Fibroblast of lung (primary cell): Measurements from ENCODE around the gene RASSF7. TPM values are rescaled to one million over a fixed set of nuclear protein-coding genes. Genes with fewer than 3 reads are reported as not detected.

ENCODE experiments used
- DNase-seq, 2 donors: peaks; one replicate each; pipeline versions ENCODE4 v3.0.0 to v3.0.0-alpha.2; 2010; ENCODE audit warnings: low read depth in 2 of 2
- H2AFZ ChIP-seq: 2 replicates; pipeline ENCODE4 v1.5.1; 2012; ENCODE audit warnings: low read length, control low read depth, inconsistent platforms
- H3K27ac ChIP-seq: 2 replicates; pipeline ENCODE4 v1.5.1; 2011; ENCODE audit warnings: low read length, control low read depth; ENCODE audit not compliant: insufficient read depth
- H3K27me3 ChIP-seq: 2 replicates; pipeline ENCODE4 v1.5.1; 2011; ENCODE audit warnings: mild to moderate bottlenecking, low read length; ENCODE audit not compliant: control insufficient read depth, insufficient read depth
- H3K36me3 ChIP-seq: 2 replicates; pipeline ENCODE4 v1.5.1; 2011; ENCODE audit warnings: low read length; ENCODE audit not compliant: control insufficient read depth, insufficient read depth
- H3K4me1 ChIP-seq: 2 replicates; pipeline ENCODE4 v1.5.1; 2011; ENCODE audit warnings: low read length; ENCODE audit not compliant: control insufficient read depth, insufficient read depth; ENCODE audit errors: extremely low read depth
- H3K4me2 ChIP-seq: 2 replicates; pipeline ENCODE4 v1.5.1; 2011; ENCODE audit warnings: low read length, control low read depth; ENCODE audit not compliant: insufficient read depth; ENCODE audit errors: extremely low read depth
- H3K4me3 ChIP-seq, 4 experiments: fragments of 200-600 bp in 1 of 4; sonication (generic) in 1 of 4; replicated peaks in 1 of 4; 2 replicates each; pipeline ENCODE4 v1.5.1; 2011 to 2016; ENCODE audit warnings: low read length in 4 of 4, low read depth in 3 of 4, mild to moderate bottlenecking in 3 of 4, control low read depth in 2 of 4, inconsistent platforms in 1 of 4, mixed read lengths in 1 of 4; ENCODE audit not compliant: insufficient read depth in 1 of 4; ENCODE audit errors: control extremely low read depth in 1 of 4
- H3K79me2 ChIP-seq: 2 replicates; pipeline ENCODE4 v1.5.1; 2012; ENCODE audit warnings: mild to moderate bottlenecking, low read length, inconsistent platforms; ENCODE audit not compliant: control insufficient read depth, insufficient read depth
- H3K9ac ChIP-seq: 2 replicates; pipeline ENCODE4 v1.5.1; 2011; ENCODE audit warnings: mild to moderate bottlenecking, low read length, control low read depth; ENCODE audit not compliant: insufficient read depth
- H3K9me3 ChIP-seq: 2 replicates; pipeline ENCODE4 v1.5.1; 2012; ENCODE audit warnings: low read depth, low read length; ENCODE audit not compliant: control insufficient read depth, insufficient read depth
- H4K20me1 ChIP-seq: 2 replicates; pipeline ENCODE4 v1.5.1; 2011; ENCODE audit warnings: low read length; ENCODE audit not compliant: control insufficient read depth, insufficient read depth; ENCODE audit errors: extremely low read depth
- EZH2 ChIP-seq: IDR thresholded peaks from 2 replicates; pipeline ENCODE4 v1.5.1; 2012; ENCODE audit warnings: low read length, control low read depth, mild to moderate bottlenecking; ENCODE audit errors: missing control alignments
- polyA plus RNA-seq, 2 donors: library from polyadenylated mRNA; depleted of rRNA in 1 of 2; stranded (reverse) in 1 of 2; unstranded in 1 of 2; fragments of >200 nt; gene quantifications; 2 replicates each; pipeline ENCODE4 v1.2.1, GENCODE V29; 2011 to 2012; ENCODE audit warnings: missing spikeins in 1 of 2
- total RNA-seq: library from RNA; depleted of rRNA; stranded (reverse); fragments of >200 nt; gene quantifications from 2 replicates; pipeline ENCODE4 v1.2.1, GENCODE V29; 2014
- TF ChIP-seq, protein P1 (sequence below), 2 donors: IDR thresholded peaks in 1 of 2; conservative IDR thresholded peaks in 1 of 2; 1 replicate in 1 of 2; 2 replicates in 1 of 2; pipeline ENCODE4 v1.5.1; 2011 to 2012; ENCODE audit warnings: low read length in 2 of 2, control low read depth in 1 of 2, inconsistent platforms in 1 of 2, low read depth in 1 of 2, mild to moderate bottlenecking in 1 of 2

Gene RASSF7
- total and polyA plus RNA-seq, 2 donors (not counting 1 experiment from before 2014, with no cell fraction given) = 1.6 to 2.8 TPM

DNA sequence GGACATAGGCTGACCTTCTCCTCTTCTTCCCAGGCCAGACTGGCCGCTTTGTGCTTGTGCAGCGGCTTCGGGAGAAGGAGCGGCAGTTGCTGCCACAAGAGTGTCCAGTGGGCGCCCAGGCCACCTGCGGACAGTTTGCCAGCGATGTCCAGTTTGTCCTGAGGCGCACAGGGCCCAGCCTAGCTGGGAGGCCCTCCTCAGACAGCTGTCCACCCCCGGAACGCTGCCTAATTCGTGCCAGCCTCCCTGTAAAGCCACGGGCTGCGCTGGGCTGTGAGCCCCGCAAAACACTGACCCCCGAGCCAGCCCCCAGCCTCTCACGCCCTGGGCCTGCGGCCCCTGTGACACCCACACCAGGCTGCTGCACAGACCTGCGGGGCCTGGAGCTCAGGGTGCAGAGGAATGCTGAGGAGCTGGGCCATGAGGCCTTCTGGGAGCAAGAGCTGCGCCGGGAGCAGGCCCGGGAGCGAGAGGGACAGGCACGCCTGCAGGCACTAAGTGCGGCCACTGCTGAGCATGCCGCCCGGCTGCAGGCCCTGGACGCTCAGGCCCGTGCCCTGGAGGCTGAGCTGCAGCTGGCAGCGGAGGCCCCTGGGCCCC lies 1.4 kb downstream of the RASSF7 start:
- TF ChIP-seq EZH2 = no peak
- TF ChIP-seq, protein P1, sequence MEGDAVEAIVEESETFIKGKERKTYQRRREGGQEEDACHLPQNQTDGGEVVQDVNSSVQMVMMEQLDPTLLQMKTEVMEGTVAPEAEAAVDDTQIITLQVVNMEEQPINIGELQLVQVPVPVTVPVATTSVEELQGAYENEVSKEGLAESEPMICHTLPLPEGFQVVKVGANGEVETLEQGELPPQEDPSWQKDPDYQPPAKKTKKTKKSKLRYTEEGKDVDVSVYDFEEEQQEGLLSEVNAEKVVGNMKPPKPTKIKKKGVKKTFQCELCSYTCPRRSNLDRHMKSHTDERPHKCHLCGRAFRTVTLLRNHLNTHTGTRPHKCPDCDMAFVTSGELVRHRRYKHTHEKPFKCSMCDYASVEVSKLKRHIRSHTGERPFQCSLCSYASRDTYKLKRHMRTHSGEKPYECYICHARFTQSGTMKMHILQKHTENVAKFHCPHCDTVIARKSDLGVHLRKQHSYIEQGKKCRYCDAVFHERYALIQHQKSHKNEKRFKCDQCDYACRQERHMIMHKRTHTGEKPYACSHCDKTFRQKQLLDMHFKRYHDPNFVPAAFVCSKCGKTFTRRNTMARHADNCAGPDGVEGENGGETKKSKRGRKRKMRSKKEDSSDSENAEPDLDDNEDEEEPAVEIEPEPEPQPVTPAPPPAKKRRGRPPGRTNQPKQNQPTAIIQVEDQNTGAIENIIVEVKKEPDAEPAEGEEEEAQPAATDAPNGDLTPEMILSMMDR (conservative IDR thresholded peaks at IDR 0.05 in 1 of 2, IDR thresholded peaks at IDR 0.05 in 1 of 2; ENCODE audit: low read depth in 1 of 2, low read length in 2 of 2) = no peak
- H3K4me1 ChIP-seq = peaks cover 4% of the 10 kb centered on the region
- H3K27ac ChIP-seq = no peak overlapping the region
- H3K4me3 ChIP-seq = no peak overlapping the region
- no peak for DNase-seq
- H3K79me2 ChIP-seq = peaks cover under 1% of the 10 kb centered on the region
- no peak overlapping the region for H3K9ac ChIP-seq
- no peaks in the 10 kb centered on the region for H3K36me3 ChIP-seq
- no peak overlapping the region for H2AFZ ChIP-seq
- no peaks in the 10 kb centered on the region for H3K9me3 ChIP-seq
- H3K4me2 ChIP-seq = no peak overlapping the region
- no peaks in the 10 kb centered on the region for H4K20me1 ChIP-seq
- peaks cover 7% of the 10 kb centered on the region for H3K27me3 ChIP-seq

DNA sequence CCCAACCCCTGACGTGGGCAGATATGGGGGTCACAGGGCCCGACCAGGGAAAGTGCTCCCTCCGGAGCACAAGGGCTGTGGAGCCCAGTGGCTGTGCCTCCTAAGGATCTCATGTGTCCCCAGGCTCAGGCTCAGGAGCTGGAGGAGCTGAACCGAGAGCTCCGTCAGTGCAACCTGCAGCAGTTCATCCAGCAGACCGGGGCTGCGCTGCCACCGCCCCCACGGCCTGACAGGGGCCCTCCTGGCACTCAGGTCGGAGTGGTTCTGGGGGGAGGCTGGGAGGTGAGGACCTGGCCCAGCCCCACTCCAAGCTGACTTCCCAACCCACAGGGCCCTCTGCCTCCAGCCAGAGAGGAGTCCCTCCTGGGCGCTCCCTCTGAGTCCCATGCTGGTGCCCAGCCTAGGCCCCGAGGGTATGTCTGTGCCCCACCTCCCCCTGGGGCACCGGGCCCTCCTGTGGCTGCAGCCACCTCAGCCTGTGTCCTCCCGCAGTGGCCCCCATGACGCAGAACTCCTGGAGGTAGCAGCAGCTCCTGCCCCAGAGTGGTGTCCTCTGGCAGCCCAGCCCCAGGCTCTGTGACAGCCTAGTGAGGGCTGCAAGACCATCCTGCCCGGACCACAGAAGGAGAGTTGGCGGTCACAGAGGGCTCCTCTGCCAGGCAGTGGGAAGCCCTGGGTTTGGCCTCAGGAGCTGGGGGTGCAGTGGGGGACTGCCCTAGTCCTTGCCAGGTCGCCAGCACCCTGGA lies 2.5 kb downstream of the RASSF7 start:
- Histone ChIP-seq H2AFZ (no peak overlapping the region), H3K9ac (no peak overlapping the region), H3K36me3 (no peaks in the 10 kb centered on the region), H3K79me2 (peaks cover 4% of the 10 kb centered on the region), H4K20me1 (no peaks in the 10 kb centered on the region), H3K27me3 (no peaks in the 10 kb centered on the region), H3K4me1 (peaks cover 4% of the 10 kb centered on the region), H3K4me2 (no peak overlapping the region), H3K4me3 (no peak overlapping the region), H3K27ac (no peak overlapping the region), H3K9me3 (no peaks in the 10 kb centered on the region)
- TF ChIP-seq, protein P1 (conservative IDR thresholded peaks at IDR 0.05 in 1 of 2, IDR thresholded peaks at IDR 0.05 in 1 of 2; ENCODE audit: low read depth in 1 of 2, low read length in 2 of 2) = no peak
- TF ChIP-seq EZH2 = no peak
- no peak for DNase-seq

- DNase-seq = no peak
- no peak overlapping the region for H3K9ac ChIP-seq
- no peak overlapping the region for H3K27ac ChIP-seq
- peaks cover 4% of the 10 kb centered on the region for H3K79me2 ChIP-seq
- H2AFZ ChIP-seq = no peak overlapping the region
- H3K4me3 ChIP-seq = no peak overlapping the region
- H3K4me1 ChIP-seq = peaks cover 4% of the 10 kb centered on the region
- no peaks in the 10 kb centered on the region for H3K27me3 ChIP-seq
- no peaks in the 10 kb centered on the region for H3K9me3 ChIP-seq
- no peaks in the 10 kb centered on the region for H3K36me3 ChIP-seq
- TF ChIP-seq, protein P1 (conservative IDR thresholded peaks at IDR 0.05 in 1 of 2, IDR thresholded peaks at IDR 0.05 in 1 of 2; ENCODE audit: low read depth in 1 of 2, low read length in 2 of 2) = no peak
- no peak for TF ChIP-seq EZH2
- H4K20me1 ChIP-seq = no peaks in the 10 kb centered on the region
- H3K4me2 ChIP-seq = no peak overlapping the region
These were observed 3.2 kb downstream of the RASSF7 start for GRCh38 chr11:563812-564578.
